Mesenchymal stem cell (in vitro differentiated cells and primary cell): ENCODE data around the gene CCDC85C.
"Not testable (repeated sequence)": the region's sequence is repeated elsewhere in the genome, so short reads cannot be mapped to it uniquely, and the experiment has no call there.

ENCODE experiments used
- DNase-seq: peaks from one replicate; pipeline ENCODE4 v3.0.0-alpha.2; 2013
- H2AFZ ChIP-seq: one replicate; pipeline ENCODE4 v1.6.1; 2013; ENCODE audit warnings: low read depth, mild to moderate bottlenecking, control low read depth, inconsistent platforms, low read length, moderate library complexity
- H2AK5ac ChIP-seq: 2 replicates; pipeline ENCODE4 v1.6.1; 2013; ENCODE audit warnings: low read length, moderate library complexity, mild to moderate bottlenecking, inconsistent platforms; ENCODE audit not compliant: severe bottlenecking
- H2BK120ac ChIP-seq: one replicate; pipeline ENCODE4 v1.6.1; 2013; ENCODE audit warnings: low read depth, mild to moderate bottlenecking, inconsistent platforms, low read length, moderate library complexity
- H2BK12ac ChIP-seq, 2 experiments: one replicate each; pipeline ENCODE4 v1.6.1; 2013; ENCODE audit warnings: inconsistent platforms in 2 of 2, low read length in 2 of 2, mild to moderate bottlenecking in 2 of 2, moderate library complexity in 2 of 2, control low read depth in 1 of 2
- H2BK15ac ChIP-seq: one replicate; pipeline ENCODE4 v1.6.1; 2013; ENCODE audit warnings: mild to moderate bottlenecking, low read depth, inconsistent platforms; ENCODE audit not compliant: poor library complexity, severe bottlenecking
- H2BK5ac ChIP-seq: 2 replicates; pipeline ENCODE4 v1.6.1; 2013; ENCODE audit warnings: low read depth, mild to moderate bottlenecking, low read length, control low read depth, inconsistent platforms; ENCODE audit not compliant: poor library complexity, severe bottlenecking
- H3K14ac ChIP-seq, 2 experiments: one replicate each; pipeline ENCODE4 v1.6.1; 2013; ENCODE audit warnings: inconsistent platforms in 2 of 2, low read length in 2 of 2, control low read depth in 1 of 2, mild to moderate bottlenecking in 1 of 2, moderate library complexity in 1 of 2
- H3K18ac ChIP-seq, 2 experiments: one replicate each; pipeline ENCODE4 v1.6.1; 2013; ENCODE audit warnings: inconsistent platforms in 2 of 2, low read length in 2 of 2, control low read depth in 1 of 2, low read depth in 1 of 2, mild to moderate bottlenecking in 1 of 2
- H3K23ac ChIP-seq, 2 experiments: one replicate each; pipeline ENCODE4 v1.6.1; 2013; ENCODE audit warnings: inconsistent platforms in 2 of 2, low read length in 2 of 2, mild to moderate bottlenecking in 2 of 2, moderate library complexity in 2 of 2, control low read depth in 1 of 2
- H3K27ac ChIP-seq: 2 replicates; pipeline ENCODE4 v1.5.1; 2013; ENCODE audit warnings: mild to moderate bottlenecking, moderate library complexity, low read length, control low read depth, inconsistent platforms; ENCODE audit not compliant: poor library complexity, severe bottlenecking
- H3K27me3 ChIP-seq, 2 experiments: 2 replicates each; pipeline versions ENCODE4 v1.6.1 to v1.7.0; 2013; ENCODE audit warnings: low read length in 2 of 2, mild to moderate bottlenecking in 2 of 2, moderate library complexity in 2 of 2, control low read depth in 1 of 2, inconsistent platforms in 1 of 2; ENCODE audit not compliant: control insufficient read depth in 1 of 2, insufficient read depth in 1 of 2
- H3K36me3 ChIP-seq, 2 experiments: 2 replicates each; pipeline versions ENCODE4 v1.6.1 to v1.7.0; 2013; ENCODE audit warnings: low read length in 2 of 2, control low read depth in 1 of 2, inconsistent platforms in 1 of 2, low read depth in 1 of 2, mild to moderate bottlenecking in 1 of 2; ENCODE audit not compliant: insufficient read depth in 2 of 2, control insufficient read depth in 1 of 2
- H3K4ac ChIP-seq, 2 experiments: one replicate each; pipeline ENCODE4 v1.6.1; 2013; ENCODE audit warnings: inconsistent platforms in 2 of 2, low read length in 2 of 2, mild to moderate bottlenecking in 2 of 2, moderate library complexity in 2 of 2, control low read depth in 1 of 2, low read depth in 1 of 2
- H3K4me1 ChIP-seq: 2 replicates; pipeline ENCODE4 v1.6.1; 2013; ENCODE audit warnings: low read depth, low read length, control low read depth; ENCODE audit not compliant: control insufficient read depth, insufficient read depth
- H3K4me2 ChIP-seq: 2 replicates; pipeline ENCODE4 v1.6.1; 2013; ENCODE audit warnings: low read length, mild to moderate bottlenecking, inconsistent platforms; ENCODE audit not compliant: poor library complexity, severe bottlenecking
- H3K4me3 ChIP-seq, 2 experiments: 2 replicates each; pipeline versions ENCODE4 v1.5.1 to v1.7.0; 2013; ENCODE audit warnings: low read length in 2 of 2, mild to moderate bottlenecking in 2 of 2, control low read depth in 1 of 2, low read depth in 1 of 2; ENCODE audit not compliant: insufficient read depth in 1 of 2
- H3K79me1 ChIP-seq: replicated peaks from 2 replicates; pipeline ENCODE4 v1.6.1; 2013; ENCODE audit warnings: mild to moderate bottlenecking, control low read depth, low read length, inconsistent platforms; ENCODE audit not compliant: poor library complexity, severe bottlenecking
- H3K9ac ChIP-seq: 2 replicates; pipeline ENCODE4 v1.7.0; 2013; ENCODE audit warnings: mild to moderate bottlenecking, low read length, moderate library complexity
- H3K9me3 ChIP-seq: 2 replicates; pipeline ENCODE4 v1.7.0; 2013; ENCODE audit warnings: mild to moderate bottlenecking, low read length; ENCODE audit not compliant: control insufficient read depth
- H4K8ac ChIP-seq: one replicate; pipeline ENCODE4 v1.6.1; 2013; ENCODE audit warnings: inconsistent platforms, mild to moderate bottlenecking, low read length, moderate library complexity
- H4K91ac ChIP-seq: one replicate; pipeline ENCODE4 v1.6.1; 2013; ENCODE audit warnings: mild to moderate bottlenecking, low read length, inconsistent platforms
- WGBS: methylation state at CpG from one replicate; pipeline ENCODE4 v1.1.7; 2013; ENCODE audit warnings: mixed read lengths; 5-methylcytosine and 5-hydroxymethylcytosine counted together

The CCDC85C gene

GRCh38 chr14:99644723-99645544 lies 40.9 kb upstream of the CCDC85C start, which contains the start of gene HHIPL1:
HHIPL1 (plus strand) TSS chr14:99645129; CDS start chr14:99645208, 79 bp downstream.
- Histone ChIP-seq H3K9ac (peak within 1 kb of the TSS; percentile 85), H3K4me1 (peaks cover 19% of the 10 kb centered on the region), H3K18ac (peak within 1 kb of the TSS; percentile 49 to 84), H2AK5ac (no peak within 1 kb of the TSS), H2BK12ac (no peak within 1 kb of the TSS), H2BK5ac (no peak within 1 kb of the TSS), H4K91ac (peak within 1 kb of the TSS; percentile 61), H3K4ac (peak within 1 kb of the TSS; percentile 30 to 52), H2BK15ac (peak within 1 kb of the TSS; percentile 90), H3K4me3 (peak within 1 kb of the TSS; percentile 56 to 67), H2AFZ (peak within 1 kb of the TSS; percentile 18), H3K79me1 (no peaks in the 10 kb centered on the region), H3K4me2 (peak within 1 kb of the TSS; percentile 89), H4K8ac (peak within 1 kb of the TSS; percentile 86), H3K23ac (peak within 1 kb of the TSS in 1 of 2 experiments; percentile 80), H3K9me3 (no peaks in the 10 kb centered on the region), H3K27me3 (peaks cover 0 to 9% of the 10 kb centered on the region in 2 experiments), H3K36me3 (no peaks in the 10 kb centered on the region), H2BK120ac (peak within 1 kb of the TSS; percentile 29), H3K27ac (no peak within 1 kb of the TSS), H3K14ac (peak within 1 kb of the TSS in 1 of 2 experiments; percentile 86)
- peak; percentile 22 for DNase-seq
- 13% methylated on average over 77 of the region's 91 CpGs for WGBS

- Histone ChIP-seq H2BK5ac (no peak overlapping the region), H2BK120ac (no peak overlapping the region), H2BK12ac (no peak overlapping the region), H3K36me3 (no peaks in the 10 kb centered on the region), H2AFZ (no peak overlapping the region), H3K27ac (no peak overlapping the region), H3K9me3 (no peaks in the 10 kb centered on the region), H3K9ac (no peak overlapping the region), H4K8ac (no peak overlapping the region), H3K4me2 (no peak overlapping the region), H2AK5ac (no peak overlapping the region), H3K4me3 (peak overlapping the region in 1 of 2 experiments; percentile 67), H4K91ac (no peak overlapping the region), H2BK15ac (no peak overlapping the region), H3K23ac (no peak overlapping the region), H3K79me1 (no peaks in the 10 kb centered on the region), H3K18ac (no peak overlapping the region), H3K4me1 (peaks cover 17% of the 10 kb centered on the region), H3K4ac (no peak overlapping the region), H3K27me3 (peaks cover 0 to 9% of the 10 kb centered on the region in 2 experiments), H3K14ac (no peak overlapping the region)
- 88% methylated on average over 10 of the region's 11 CpGs for WGBS
- DNase-seq: no peak
These were observed 40.1 kb upstream of the CCDC85C start for GRCh38 chr14:99644035-99644587.

- Histone ChIP-seq H2BK15ac (no peak overlapping the region), H2BK12ac (no peak overlapping the region), H3K14ac (no peak overlapping the region), H2AFZ (no peak overlapping the region), H3K4me1 (peaks cover 17% of the 10 kb centered on the region), H2BK120ac (no peak overlapping the region), H2BK5ac (no peak overlapping the region), H3K27me3 (peaks cover 0 to 9% of the 10 kb centered on the region in 2 experiments), H3K27ac (no peak overlapping the region), H3K4ac (no peak overlapping the region), H3K18ac (no peak overlapping the region), H2AK5ac (no peak overlapping the region), H4K8ac (no peak overlapping the region), H3K36me3 (no peaks in the 10 kb centered on the region), H3K4me3 (no peak overlapping the region), H3K23ac (no peak overlapping the region), H3K9ac (no peak overlapping the region), H3K4me2 (no peak overlapping the region), H3K9me3 (no peaks in the 10 kb centered on the region), H3K79me1 (no peaks in the 10 kb centered on the region), H4K91ac (no peak overlapping the region)
- 83% methylated on average over 6 of the region's 6 CpGs for WGBS
- DNase-seq: no peak
These were observed 39.3 kb upstream of the CCDC85C start for GRCh38 chr14:99643343-99643742.

GRCh38 chr14:99642771-99643170 lies 38.8 kb upstream of the CCDC85C start:
- WGBS: 93% methylated on average over 5 of the region's 5 CpGs
- DNase-seq, H3K14ac ChIP-seq: not testable (repeated sequence)

More at GRCh38 chr14:99642771-99643170, 38.8 kb upstream of the CCDC85C start:
- not testable (repeated sequence) for H2AK5ac ChIP-seq, H4K8ac ChIP-seq, H3K36me3 ChIP-seq, H3K79me1 ChIP-seq, H3K27me3 ChIP-seq, H4K91ac ChIP-seq, H2BK5ac ChIP-seq, H3K9ac ChIP-seq, H3K4me2 ChIP-seq, H3K4me3 ChIP-seq, H3K23ac ChIP-seq, H3K27ac ChIP-seq, H3K18ac ChIP-seq, H2BK12ac ChIP-seq, H2AFZ ChIP-seq, H3K9me3 ChIP-seq, H2BK120ac ChIP-seq, H3K4ac ChIP-seq, H2BK15ac ChIP-seq
- peaks cover 17% of the 10 kb centered on the region for H3K4me1 ChIP-seq
